Activated CD4-positive, alpha-beta T cell treated with anti-CD3 and anti-CD28 coated beads, Interleukin-2, amount 50 U/mL, for 1 hour (primary cell): ENCODE data around the gene DUS1L.

ENCODE experiments used
- DNase-seq: peaks from one replicate; pipeline ENCODE4 v3.0.0-alpha.2; 2020

The DUS1L gene

DNA sequence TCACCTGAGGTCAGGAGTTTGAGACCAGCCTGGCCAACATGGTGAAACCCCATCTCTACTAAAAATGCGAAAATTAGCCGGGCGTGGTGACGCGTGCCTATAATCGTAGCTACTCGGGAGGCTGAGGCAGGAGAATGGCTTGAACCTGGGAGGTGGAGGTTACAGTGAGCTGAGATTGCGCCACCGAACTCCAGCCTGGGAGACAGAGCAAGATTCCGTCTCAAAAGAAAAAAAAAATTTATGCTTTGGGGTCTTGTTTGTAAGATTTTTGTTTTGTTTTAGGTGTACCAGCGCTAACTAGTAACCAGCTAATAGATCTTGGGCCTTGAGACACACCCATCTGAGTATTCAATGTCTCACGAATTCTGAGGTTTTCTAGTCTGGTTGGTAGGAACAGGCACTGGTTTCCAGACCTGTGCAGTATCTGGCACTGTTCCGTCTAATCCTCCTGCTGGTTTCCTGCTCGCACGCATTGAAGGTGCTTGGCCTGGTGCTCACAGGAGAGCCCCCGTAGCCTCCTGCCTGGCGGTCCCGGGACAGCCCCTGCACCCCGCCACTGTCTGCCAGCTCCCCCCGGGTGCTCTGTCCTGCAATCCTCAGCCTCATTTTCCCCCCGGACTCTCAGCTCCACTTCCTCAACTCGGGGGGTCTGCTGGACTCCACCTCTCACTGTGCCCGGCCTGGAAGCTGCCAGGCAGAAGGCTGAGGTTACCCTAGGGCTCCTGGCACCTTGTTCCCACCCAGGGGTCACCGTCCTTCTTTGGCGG is 10.6 kb upstream of the DUS1L start:
- no peak for DNase-seq

DNA sequence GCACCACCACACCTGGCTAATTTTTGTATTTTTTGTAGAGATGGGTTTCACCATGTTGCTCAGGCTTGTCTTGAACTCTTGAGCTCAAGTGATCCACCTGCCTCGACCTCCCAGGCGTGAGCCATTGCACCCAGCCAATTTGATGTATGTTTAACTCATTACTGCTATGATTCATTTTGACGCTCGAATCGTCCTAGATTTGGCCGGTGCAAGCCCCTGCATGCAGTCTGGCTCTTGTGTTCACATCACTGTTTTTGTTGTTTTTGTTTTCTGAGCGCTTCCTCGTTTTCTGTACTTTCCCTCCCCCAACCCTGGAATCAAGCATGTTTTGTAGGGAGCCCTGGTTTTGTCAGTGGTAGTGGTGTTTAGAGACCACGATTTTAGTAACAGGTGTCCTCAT is 7.8 kb upstream of the DUS1L start:
- DNase-seq, result no peak

DNA sequence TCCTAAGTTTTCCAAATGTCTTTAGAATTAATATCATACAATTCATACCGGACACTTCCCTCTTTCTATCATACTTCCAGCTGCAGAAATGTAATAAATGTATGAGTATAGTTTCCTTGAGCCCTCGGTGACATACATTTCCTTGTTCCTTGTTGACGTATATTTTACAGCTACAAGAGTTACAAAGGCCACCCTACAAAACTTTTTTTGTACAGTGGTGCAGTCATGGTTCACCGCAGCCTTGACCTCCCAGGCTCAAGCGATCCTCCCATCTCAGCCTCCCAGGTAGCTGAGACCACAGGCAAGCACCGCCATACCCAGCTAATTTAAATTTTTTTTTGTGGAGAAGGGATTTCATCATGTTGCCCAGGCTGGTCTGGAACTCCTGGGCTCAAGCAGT is 7.2 kb upstream of the DUS1L start:
- no peak for DNase-seq

DNA sequence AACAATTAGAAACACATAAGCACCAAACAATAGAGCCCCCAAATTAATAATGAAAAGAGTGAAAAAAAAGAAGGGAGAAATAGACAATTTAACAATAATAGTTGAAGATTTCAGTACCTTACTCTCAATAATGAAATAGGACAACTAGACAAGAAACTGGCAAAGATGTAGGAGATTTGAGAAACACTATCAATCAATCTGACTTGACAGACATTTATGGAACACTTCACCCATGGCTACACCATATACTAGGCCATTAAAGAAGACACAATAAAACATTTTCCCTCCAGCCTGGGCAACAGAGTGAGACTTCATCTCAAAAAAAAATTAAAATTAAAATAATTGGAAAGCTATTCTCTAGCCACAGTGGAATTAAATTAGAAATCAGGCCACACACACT is 5.0 kb upstream of the DUS1L start:
- DNase-seq, result no peak

DNA sequence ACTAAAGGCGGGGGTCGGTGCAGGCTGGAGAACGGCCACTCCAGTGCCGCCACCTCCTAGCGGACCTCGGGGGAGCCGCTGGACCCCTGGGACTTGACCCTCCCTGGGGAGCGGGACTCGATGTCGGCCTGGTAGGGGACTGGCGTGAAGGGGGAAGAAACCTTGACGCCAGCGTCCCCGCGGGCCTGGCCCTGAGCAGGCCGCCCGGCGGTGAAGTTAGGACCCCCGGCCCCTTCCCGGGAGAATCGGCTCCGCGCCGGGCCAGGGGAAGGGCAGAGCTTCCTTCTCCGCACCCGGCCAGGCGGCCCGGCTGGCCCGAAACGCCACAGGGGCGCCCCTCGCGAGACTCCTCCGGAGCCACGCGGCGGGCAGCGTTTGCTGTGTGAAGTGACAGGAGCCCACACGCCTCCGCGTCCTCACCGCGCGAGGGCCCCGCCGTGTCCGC is 389 bp downstream of the DUS1L start:
- DNase-seq, result no peak

DNA sequence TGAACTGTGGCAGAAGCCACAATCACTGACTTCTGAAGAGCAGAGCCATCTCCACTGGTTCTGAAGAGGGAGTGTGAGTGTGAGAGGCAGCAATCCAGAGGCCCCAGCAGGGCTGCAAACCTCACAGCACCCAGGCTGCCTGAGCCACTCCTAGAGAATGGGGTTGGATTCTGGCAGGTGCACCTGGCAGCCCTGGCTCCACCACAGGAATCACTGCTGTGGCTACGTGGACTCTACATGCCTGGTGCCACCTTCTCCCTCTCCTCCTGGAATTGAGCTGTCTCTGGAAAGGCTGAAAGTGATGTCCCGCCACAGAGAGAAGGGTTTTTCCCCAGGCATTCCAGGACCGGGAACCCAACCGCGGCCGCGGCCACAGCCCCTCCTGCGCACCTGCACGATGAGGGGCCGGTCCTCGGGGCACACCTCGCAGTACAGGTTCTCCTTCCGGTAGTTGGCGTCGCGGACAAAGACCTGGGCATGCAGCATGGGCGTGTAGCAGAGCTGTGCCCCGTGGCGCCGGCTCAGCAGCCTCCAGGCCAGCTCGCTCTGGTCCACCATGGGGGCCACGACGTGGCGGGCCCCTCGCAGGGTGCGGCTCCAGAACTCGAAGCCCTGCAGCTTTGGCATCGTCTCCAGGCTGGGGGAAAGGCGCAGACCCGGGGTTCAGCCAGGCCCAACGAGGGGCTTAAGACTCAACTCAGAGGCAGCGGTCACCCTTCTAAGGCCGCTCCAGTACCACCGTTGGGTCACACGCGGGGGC is 991 bp downstream of the DUS1L start:
- no peak for DNase-seq

DNA sequence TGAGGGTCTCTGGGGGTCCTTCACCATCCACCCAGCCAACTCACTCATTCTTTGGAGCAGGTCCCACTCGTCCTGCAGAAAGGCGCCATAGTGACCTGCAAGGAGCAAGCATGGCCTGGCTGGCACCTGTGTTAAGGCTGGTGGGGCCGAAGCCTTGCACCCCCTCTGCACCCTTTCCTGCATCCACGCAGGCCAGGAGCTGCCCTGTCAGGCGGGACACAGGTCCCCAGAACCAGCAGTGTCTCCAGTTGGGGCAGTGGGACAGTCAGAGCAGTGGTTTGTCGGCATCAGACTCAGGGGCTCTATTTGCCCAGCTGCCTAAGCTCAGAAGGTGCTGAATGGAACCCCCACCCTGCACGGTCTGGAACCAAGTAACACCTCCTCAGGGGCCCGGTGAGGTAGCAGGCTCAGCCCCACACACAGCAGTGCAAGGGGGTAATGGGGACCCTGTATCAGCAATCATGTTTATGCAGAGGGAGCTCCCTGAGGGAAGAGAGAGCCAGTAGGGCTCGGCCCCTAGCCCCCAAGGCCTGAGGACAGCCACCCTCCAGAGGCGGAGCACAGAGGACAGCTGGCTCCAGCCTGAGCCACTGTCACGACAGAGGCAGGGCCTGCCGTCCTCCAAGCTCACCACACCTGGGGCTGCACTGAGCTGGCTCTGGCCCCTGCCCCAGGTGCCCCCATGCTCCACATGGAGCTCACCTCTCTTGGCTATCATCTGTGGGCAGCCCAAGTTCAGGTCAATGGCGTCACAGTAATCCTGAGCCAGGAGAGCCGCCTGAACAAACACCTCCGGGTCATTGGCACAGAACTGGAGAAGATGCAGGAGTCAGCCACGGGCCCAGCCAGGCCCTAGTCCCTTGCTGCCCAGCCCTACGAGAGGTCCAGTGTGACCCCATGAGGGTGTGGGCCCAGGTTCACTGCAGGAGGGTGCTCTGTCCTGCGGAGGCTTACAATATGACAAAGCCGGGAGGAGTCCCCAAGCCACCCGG is 1.9 kb downstream of the DUS1L start:
- DNase-seq, result no peak

DNA sequence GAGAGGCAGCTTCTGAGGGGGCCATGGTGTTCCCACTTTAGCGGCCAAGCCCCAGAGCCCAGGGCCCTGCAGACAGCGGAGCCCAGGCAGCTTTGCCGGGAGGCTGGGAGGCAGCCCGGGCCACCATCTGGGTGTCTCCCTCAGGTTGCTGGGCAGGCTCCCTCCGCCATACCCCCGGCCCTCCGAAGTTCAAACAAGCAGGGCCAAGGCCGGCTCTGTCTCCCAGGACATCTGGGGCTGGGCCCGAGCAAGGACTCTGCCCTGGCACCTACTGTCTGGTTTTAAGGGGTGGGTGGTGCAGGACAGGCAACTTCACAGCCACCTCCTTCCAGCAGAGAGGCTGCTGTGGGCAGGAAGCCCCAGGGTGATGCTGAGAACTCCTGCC is 2.6 kb downstream of the DUS1L start:
- DNase-seq, result no peak

DNA sequence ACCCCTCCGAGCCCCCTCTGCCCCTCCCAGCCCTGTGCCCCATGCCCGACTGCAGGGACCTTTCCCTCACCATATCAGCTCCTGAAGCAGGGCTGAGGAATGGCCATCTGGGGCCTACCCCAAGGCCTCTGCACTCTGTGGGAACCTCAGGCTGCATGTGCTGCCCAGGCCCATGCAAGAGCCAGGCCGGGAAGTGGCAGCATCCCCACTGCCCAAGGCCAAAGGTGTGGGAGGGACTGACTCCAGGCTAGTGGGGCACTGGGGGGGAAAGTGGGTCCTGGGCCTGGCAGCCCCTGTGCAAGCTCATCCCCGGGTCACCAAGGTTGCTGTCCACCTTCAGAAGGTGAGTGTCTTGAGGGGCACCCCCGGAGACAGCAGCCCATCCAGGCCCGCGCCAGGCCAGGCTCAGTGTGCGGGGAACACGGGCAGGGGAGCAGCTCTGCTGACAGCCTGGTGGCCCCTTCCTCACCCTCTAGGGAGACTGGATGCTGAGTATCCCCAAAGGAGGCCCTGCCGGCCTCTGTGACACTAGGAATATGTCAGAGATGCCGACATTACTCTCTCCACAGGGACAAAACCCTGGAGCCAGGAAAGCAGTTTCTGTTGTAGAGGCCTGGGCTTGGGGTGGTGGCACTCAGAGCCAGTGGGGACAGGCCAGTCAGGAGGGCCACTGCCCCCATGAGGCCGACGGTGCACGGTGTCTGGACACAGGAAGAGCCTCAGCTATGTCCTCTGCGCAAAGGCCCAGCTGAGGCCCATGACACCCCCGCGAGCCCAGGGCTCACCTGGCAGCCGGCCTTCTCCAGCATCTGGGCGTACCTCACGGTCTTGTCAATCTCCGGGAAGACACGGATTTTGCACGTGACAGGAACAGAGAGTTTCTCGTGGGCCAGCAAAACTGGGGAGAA is 3.3 kb downstream of the DUS1L start:
- DNase-seq, result no peak

DNA sequence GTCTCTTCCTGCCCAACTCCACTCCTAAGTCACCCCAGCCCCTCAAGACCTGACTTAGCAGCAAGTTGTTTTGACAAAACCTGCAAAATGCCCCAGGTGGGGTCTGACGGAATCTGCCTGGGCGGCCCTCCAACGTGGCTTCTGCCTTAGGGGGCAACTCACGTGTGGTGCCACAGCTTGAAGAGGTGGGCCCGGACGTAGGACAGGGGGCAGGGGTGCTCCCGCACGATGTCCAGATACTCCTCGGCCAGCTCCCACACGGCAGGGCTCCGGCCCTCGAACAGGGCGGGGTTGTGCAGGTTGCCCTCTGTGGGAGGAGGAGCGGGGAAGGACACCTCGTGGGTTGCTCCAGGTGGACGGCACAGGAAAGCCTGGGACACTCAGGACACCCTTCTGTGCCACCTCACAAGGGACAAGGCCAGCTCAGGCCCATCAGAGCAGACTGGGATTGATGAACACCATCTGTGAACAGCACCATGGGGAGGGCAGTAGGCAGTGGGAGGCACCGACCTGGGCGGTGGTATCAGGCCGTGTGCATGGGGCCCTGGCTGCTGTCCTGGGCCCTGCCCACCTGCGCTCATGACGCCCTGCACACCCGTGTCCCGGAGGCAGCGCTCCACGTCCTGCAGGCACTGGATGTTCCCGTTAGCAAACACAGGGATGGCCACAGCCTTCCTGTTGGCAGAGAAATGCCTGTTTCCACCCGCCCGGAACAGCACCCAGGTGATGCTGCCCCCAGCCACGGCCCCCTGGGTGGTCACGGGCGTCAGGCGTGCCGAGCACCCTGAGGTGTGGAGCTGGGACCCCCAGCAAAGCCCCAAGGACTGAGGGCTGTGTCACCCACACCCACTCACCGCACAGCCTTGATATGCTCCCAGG is 4.3 kb downstream of the DUS1L start:
- no peak for DNase-seq

DNA sequence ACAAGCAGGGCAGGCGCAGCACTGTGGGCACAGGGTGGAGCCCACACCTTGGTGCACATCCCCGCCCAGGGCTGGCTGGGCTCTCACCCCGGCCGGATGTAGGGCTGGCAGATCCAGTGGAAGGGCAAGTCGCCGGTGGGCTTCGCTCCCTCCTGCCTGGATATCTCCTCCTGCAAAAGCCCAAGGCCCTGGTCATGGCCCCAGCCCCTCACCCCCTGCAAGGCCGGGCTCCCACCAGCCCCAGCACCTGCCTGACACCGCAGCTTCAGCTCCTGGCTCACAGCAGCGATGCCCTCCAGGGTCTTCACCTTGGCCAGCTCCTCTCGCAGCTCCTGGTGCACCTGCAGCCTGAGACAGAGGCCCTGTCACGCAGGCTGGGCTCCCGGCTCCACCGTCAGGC is 5.0 kb downstream of the DUS1L start:
- no peak for DNase-seq

DNA sequence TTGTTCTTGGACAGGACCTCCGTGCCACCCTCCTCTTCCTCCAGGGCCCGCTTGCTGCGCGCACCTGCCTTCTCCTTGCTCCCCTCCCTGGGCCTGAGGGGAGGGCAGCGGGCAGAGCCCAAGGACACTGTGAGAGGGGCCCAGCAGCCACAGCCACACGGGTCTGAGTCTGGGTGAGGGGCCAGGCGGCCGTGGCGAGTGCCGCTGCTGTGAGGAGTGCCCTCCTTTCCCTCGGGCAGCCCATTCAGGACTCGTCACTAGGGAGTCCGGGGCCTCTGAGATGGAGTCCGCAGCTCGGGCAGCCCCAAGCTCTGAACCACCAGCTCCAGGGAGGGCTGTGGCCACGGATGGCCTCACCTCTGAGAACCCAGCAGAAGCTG is 5.6 kb downstream of the DUS1L start:
- no peak for DNase-seq

DNA sequence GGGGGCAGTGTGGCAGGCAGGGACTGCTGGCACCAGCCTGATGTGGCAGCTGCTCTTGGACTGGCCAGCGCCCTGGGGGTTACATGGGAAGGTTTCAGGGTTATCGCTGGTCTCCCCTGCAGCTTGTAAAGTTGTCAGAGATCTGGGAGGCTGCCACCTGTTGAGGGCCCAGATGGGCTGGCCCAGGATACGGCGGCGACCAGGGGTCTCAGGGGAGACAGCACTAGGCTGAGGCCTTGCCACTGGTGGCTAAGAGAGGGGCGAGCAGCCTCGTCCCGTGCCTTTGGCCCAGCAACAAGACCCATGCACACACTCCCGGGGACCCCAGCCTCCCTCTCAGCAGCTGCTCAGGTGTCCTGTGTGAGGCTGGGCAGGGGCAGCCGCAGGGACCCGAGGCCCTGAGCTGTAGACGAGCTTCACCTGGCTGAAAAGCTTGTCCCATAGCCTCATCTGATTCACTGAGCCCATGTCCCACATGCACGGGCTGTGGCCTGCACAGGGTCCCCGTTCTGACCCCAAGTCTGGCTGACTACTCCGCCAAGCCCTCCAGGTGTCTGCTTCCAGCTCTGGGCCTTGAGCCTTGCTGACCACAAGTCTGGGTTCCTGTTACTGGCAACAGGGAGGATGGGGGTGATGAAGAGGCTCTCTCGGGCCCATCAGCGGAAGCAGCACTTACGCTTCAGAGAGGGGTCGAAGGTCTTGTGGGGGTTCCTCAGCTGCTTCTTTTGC is 6.2 kb downstream of the DUS1L start:
- DNase-seq, result no peak

DNA sequence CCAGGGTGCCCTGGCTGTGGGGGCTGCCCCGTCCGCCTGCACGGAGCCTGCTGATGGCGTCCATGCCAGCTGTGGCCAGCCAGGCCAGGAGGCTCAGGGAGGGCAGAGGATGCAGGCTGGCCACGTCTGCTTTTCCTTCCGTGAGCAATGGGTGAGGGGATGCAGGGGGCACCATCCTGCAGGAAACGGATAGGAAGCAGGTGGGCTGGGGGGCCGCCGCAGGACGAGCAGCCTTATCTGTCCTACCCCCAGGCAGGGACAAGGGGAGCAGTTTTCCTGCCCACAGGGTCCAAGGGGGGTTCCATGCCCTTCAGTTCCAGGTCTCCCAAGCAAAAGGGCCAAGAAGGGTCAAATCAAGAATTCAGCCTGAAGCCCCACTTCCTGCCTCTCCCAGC is 6.8 kb downstream of the DUS1L start:
- no peak for DNase-seq

DNA sequence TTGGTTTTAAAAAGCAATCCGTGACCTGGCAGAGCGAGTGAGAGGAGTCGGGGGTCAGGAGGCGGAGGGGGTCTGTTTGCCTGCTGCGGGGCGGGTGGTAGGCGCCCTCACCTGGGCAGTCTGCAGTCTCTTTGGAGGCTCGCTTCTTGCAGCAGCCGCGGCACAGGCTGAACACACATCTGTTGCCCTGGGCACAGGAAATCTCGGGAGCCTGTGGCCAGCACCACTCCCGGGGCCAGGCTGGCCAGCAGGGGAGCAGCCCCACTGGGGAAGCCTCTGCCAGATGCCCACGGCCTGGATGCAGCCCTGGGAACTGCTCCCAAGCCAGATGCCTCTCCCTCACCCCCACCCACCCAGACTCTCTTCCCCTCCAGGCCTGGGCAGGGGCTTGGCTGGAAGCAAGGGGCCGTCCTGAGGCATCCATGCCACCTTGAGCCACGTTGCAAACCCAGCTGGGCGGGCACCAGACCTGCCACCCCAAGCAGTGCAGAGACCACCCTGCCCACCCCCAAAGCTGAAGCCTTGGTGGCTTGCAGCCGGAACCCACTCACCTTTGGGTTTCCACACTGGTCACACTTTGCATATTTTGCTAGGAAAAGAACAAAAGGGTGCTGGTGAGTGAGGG is 7.3 kb downstream of the DUS1L start:
- DNase-seq, result no peak

DNA sequence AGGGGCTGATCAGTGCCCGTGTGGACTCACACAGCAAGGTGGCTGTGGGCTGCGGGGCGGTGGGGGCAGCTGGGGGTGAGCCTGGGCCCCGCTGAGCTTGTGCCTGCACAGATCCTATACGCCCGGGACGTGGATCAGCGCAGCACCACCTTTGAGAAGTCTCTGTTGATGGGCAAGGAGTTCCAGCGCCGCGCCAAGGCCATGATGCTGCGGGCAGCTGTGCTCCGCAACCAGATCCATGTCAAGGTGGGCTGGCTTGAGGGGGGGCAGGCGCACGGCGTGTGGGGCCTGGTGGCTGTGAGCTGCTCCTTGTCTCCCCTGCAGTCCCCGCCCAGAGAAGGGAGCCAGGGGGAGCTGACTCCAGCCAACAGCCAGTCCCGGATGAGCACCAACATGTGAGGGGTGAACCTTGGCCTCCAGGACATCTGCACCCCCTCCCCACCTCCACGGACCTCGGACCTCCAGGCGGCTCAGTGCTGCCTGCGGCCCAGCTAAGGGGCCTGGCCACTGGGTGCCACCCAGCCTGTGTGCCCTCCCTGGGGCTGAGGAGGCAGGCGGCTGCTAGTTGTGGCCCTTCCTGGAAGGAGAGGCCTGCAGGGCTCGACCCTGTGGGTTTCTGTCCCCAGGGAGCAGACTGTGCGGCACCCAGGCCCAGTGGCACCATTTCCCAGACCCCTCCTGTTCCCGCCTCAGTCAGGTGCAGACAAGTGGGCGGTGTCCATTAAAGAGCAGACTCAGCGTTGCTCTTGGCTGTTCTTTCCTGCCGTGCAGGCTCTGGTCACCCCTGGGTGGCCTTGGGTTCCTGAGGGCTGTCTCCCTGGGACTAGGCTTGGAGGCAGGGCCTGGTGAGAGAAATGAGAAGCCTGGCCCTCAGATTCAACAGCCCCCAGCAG is 8.6 kb downstream of the DUS1L start:
- DNase-seq, result no peak

DNA sequence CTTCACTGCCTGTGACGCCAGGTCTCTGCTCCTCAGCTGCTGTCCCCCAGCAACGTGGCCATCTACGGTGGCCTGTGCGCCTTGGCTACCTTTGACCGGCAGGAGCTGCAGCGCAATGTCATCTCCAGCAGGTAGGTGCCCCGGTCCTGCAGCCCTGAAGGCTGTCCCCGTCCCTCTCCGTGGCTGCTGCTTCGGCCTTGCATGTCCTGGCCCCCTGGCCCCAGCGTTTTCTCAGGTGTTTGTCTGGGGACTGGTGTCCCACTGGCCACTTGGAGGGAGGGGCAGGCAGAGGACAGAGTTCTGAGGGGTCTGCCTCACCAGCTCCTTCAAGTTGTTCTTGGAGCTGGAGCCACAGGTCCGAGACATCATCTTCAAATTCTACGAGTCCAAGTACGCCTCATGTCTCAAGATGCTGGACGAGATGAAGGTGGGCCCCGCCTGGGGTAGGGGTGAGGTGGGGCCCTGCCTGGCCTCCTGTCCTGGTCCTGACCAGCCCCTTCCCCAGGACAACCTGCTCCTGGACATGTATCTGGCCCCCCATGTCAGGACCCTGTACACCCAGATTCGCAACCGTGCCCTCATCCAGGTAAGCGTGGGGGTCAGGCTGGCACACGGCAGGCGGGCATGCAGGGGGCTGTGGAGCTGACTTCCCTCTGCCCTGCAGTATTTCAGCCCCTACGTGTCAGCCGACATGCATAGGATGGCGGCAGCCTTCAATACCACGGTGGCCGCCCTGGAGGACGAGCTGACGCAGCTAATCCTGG is 9.5 kb downstream of the DUS1L start:
- no peak for DNase-seq
